SU-DHL-6 (cell line): ENCODE results near the gene RMND1.

ENCODE experiments used
- CTCF ChIP-seq: fragments of 200-600 bp; sonication (generic); IDR thresholded peaks from one replicate; pipeline ENCODE4 v1.5.1; 2017; ENCODE audit warnings: antibody characterized with exemption, mild to moderate bottlenecking, low read length, moderate library complexity; ENCODE audit not compliant: insufficient read depth, poor library complexity, severe bottlenecking
- EZH2phosphoT487 ChIP-seq: fragments of 200-600 bp; sonication (generic), shearing (Covaris generic); conservative IDR thresholded peaks from 2 replicates; pipeline ENCODE4 v1.6.1; 2018; ENCODE audit warnings: mild to moderate bottlenecking, antibody characterized with exemption, low read length, moderate library complexity, mixed read lengths

- TF ChIP-seq CTCF: no peak
- no peak for TF ChIP-seq EZH2phosphoT487
Measured at GRCh38 chr6:151365233-151365632, 86.7 kb downstream of the RMND1 start.
